NT2/D1 (cell line): ENCODE measurements around the gene ITGAE.

Experiments
- YY1 ChIP-seq: IDR thresholded peaks from 2 replicates; pipeline ENCODE4 v1.6.1; 2011; ENCODE audit not compliant: insufficient read length, insufficient read depth
- ZNF274 ChIP-seq: IDR thresholded peaks from 2 replicates; pipeline ENCODE4 v1.6.1; 2011; ENCODE audit warnings: mild to moderate bottlenecking, low read depth, low read length

GRCh38 chr17:3755335-3756030 lies 45.5 kb downstream of the ITGAE start:
- no peak for TF ChIP-seq ZNF274
- no peak for TF ChIP-seq YY1
